OCI-LY3 (cell line): ENCODE measurements around the gene USP47.

Experiments used
- H2AFZ ChIP-seq: fragments of 200-600, 300-600 bp; shearing (Covaris generic); 2 replicates; pipeline ENCODE4 v1.6.0; 2014; ENCODE audit warnings: antibody characterized with exemption, low read depth, low read length
- H3K27ac ChIP-seq: fragments of 200-600, 300-600 bp; sonication (generic); 2 replicates; pipeline ENCODE4 v1.5.1; 2014; ENCODE audit warnings: mild to moderate bottlenecking, low read length, moderate library complexity, mixed read lengths
- H3K27me3 ChIP-seq: fragments of 200-600, 300-600 bp; sonication (generic); 2 replicates; pipeline ENCODE4 v1.6.1; 2014; ENCODE audit warnings: low read depth, low read length, mixed read lengths
- H3K36me3 ChIP-seq: fragments of 200-600, 300-600 bp; sonication (generic); replicated peaks from 2 replicates; pipeline ENCODE3; 2014; ENCODE audit warnings: low read depth, low read length, mixed read lengths
- H3K4me1 ChIP-seq: fragments of 300-600, 200-600 bp; sonication (generic); 2 replicates; pipeline ENCODE4 v1.6.1; 2014; ENCODE audit warnings: low read length, mixed read lengths
- H3K4me2 ChIP-seq: fragments of 200-600, 300-600 bp; sonication (generic); 2 replicates; pipeline ENCODE4 v1.6.1; 2014; ENCODE audit warnings: low read length, mixed read lengths
- H3K4me3 ChIP-seq: fragments of 300-600, 200-600 bp; sonication (generic); 2 replicates; pipeline ENCODE4 v1.5.1; 2014; ENCODE audit warnings: antibody characterized with exemption, mild to moderate bottlenecking, low read length, moderate library complexity
- H3K79me2 ChIP-seq: fragments of 300-600, 200-600 bp; shearing (Covaris generic); 2 replicates; pipeline ENCODE4 v1.6.1; 2014; ENCODE audit warnings: mild to moderate bottlenecking, low read length, mixed read lengths
- H3K9ac ChIP-seq: fragments of 300-600, 200-600 bp; shearing (Covaris generic); 2 replicates; pipeline ENCODE4 v1.6.0; 2014; ENCODE audit warnings: mild to moderate bottlenecking, low read length, moderate library complexity
- H3K9me3 ChIP-seq: fragments of 200-600, 300-600 bp; shearing (Covaris generic); 2 replicates; pipeline ENCODE4 v1.6.1; 2014; ENCODE audit warnings: low read length, mixed read lengths; ENCODE audit not compliant: insufficient read depth
- H4K20me1 ChIP-seq: fragments of 200-600, 300-600 bp; sonication (generic); 2 replicates; pipeline ENCODE4 v1.6.1; 2016; ENCODE audit warnings: low read length, mixed read lengths; ENCODE audit not compliant: insufficient read depth
- EZH2phosphoT487 ChIP-seq: fragments of 200-600 bp; shearing (Covaris generic); IDR thresholded peaks from 2 replicates; pipeline ENCODE4 v1.6.1; 2018; ENCODE audit warnings: antibody characterized with exemption, mixed run types, low read depth
- TF ChIP-seq, protein P1 (sequence below): fragments of 200-600, 300-600 bp; sonication (generic); IDR thresholded peaks from 2 replicates; pipeline ENCODE4 v1.5.1; 2014; ENCODE audit warnings: antibody characterized with exemption, low read length, low read depth

USP47 gene

DNA sequence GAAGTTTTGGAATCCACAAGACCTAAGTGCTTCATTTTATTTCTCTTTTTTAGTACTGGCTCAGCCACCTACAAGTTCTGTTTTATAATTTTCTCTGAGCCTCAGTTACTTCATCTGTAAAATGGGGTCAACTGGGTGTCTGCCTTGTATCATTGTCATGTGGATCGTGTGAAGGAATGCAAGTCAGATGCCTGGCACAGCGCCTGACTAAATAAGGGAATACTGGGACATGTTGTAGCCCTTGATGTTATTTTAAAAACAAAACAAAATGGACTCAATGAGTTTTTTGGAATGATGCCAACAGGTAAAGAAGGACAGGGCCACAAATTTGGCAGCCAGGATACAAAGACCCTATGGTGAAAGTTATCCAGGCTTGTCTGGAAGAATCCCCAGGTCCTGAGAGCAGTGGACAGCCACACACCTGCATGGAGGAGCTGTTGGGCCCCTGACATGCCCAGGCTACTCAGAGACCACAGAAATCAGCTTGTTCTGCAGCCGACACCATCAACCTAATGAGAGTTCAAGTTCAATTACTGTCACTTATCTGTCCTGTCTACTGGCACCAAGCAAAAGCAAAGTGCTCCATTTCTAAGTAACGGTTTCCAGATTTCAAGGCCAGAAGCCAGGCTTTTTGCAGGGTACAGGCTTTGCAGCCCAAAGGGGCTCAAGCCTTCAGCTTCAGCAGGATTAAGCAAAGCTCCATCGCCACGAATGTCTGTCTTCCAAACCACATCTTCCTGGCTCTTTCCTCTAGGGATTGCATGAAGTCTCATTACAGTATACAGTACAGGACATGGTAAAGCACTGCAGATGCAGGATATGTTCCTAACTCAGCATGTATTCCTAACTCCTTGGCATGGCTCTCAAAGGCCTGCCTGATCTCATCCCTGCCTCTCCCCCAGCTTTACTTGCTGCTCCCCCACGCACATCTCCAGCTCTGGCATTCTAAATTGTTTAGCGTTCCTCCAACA, 148.3 kb downstream of the USP47 start:
- Histone ChIP-seq H3K4me2 (no peak overlapping the region), H3K27me3 (0 out of 2 replicates have a peak, but pooled peaks cover 12% of the 10 kb centered on the region), H3K36me3 (no peaks in the 10 kb centered on the region), H3K27ac (no peak overlapping the region), H3K4me1 (no peaks in the 10 kb centered on the region), H3K79me2 (no peaks in the 10 kb centered on the region), H3K9me3 (no peaks in the 10 kb centered on the region), H2AFZ (no peak overlapping the region), H3K9ac (no peak overlapping the region), H4K20me1 (no peaks in the 10 kb centered on the region), H3K4me3 (no peak overlapping the region)
- no peak for TF ChIP-seq EZH2phosphoT487
- TF ChIP-seq, protein P1, sequence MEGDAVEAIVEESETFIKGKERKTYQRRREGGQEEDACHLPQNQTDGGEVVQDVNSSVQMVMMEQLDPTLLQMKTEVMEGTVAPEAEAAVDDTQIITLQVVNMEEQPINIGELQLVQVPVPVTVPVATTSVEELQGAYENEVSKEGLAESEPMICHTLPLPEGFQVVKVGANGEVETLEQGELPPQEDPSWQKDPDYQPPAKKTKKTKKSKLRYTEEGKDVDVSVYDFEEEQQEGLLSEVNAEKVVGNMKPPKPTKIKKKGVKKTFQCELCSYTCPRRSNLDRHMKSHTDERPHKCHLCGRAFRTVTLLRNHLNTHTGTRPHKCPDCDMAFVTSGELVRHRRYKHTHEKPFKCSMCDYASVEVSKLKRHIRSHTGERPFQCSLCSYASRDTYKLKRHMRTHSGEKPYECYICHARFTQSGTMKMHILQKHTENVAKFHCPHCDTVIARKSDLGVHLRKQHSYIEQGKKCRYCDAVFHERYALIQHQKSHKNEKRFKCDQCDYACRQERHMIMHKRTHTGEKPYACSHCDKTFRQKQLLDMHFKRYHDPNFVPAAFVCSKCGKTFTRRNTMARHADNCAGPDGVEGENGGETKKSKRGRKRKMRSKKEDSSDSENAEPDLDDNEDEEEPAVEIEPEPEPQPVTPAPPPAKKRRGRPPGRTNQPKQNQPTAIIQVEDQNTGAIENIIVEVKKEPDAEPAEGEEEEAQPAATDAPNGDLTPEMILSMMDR = no peak

DNA sequence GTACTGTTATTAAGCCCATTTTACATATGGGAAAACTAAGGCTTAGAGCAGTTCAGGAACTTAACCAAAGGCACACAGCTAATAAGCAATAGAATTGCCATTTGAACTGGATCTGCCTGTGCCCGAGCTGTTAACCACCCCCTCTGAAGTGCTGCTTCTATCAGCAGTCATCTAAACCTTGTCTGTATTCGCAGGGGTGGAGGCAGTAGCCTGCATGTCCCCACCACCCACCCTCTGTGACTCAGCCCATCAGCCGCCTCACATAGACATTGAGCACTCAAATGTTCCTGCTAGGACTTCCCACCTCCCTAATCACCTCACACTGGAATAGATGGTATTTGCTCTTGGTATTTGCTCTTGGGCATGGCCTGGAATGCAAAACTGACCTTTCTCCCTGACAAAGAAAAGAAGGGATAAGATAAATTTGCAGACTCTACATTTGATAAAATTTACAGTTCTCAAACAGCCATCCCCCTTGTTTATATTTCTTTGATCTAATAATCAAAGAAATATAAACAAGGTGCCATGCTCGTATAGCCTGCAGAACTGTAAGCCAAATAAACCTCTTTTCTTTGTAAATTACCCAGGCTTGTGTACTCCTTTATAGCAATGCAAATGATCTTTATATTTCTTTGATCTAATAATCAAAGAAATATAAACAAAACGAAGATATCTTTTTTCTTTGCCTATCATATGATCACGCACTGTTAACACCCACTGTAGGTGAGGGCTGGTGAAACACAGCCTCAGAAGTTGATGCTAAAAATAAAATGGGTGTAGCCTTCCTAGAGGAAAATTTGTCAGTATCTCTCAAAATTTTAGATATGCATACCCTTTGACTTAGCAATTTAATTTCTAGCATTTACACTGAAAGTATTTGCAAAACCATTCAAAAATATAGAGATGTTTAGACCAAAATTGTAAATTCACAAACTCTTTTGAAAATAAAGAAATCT, 150.8 kb downstream of the USP47 start:
- Histone ChIP-seq H3K36me3 (no peaks in the 10 kb centered on the region), H3K4me2 (no peak overlapping the region), H3K27ac (no peak overlapping the region), H3K9me3 (no peaks in the 10 kb centered on the region), H3K4me1 (no peaks in the 10 kb centered on the region), H3K9ac (no peak overlapping the region), H4K20me1 (no peaks in the 10 kb centered on the region), H3K79me2 (no peaks in the 10 kb centered on the region), H2AFZ (no peak overlapping the region), H3K4me3 (no peak overlapping the region), H3K27me3 (peaks cover 24% of the 10 kb centered on the region; the same call in 1 of the 2 replicates)
- TF ChIP-seq, protein P1 = no peak
- TF ChIP-seq EZH2phosphoT487 = no peak

DNA sequence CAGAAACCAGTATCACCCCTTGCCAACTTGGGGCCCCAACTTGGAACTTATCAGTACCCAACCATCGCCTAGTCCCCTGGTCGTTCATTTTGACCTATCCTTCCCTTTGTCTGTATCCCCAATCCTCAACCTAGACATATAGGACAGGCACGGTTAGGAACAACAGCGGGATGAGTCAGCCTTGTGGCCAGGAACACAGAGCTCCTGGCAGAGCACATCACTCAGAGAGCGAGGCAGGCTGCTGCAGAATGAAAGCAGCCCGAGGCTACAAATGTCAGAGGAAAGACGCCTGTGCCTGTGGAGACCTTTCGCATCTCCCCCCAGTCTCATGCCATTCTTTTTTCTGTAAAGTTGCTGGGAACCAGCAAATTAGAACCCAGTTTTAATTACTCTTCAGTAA, 152.1 kb downstream of the USP47 start:
- peaks cover 35% of the 10 kb centered on the region for H3K27me3 ChIP-seq
- H3K79me2 ChIP-seq = no peaks in the 10 kb centered on the region
- H3K9ac ChIP-seq = no peak overlapping the region
- no peaks in the 10 kb centered on the region for H3K9me3 ChIP-seq
- TF ChIP-seq, protein P1 = no peak
- TF ChIP-seq EZH2phosphoT487 = no peak
- no peak overlapping the region for H3K27ac ChIP-seq
- no peaks in the 10 kb centered on the region for H4K20me1 ChIP-seq
- H3K4me1 ChIP-seq = 0 out of 2 replicates have a peak, but pooled peaks cover 6% of the 10 kb centered on the region
- H3K4me3 ChIP-seq = no peak overlapping the region
- H3K4me2 ChIP-seq = no peak overlapping the region
- H3K36me3 ChIP-seq = no peaks in the 10 kb centered on the region
- no peak overlapping the region for H2AFZ ChIP-seq

DNA sequence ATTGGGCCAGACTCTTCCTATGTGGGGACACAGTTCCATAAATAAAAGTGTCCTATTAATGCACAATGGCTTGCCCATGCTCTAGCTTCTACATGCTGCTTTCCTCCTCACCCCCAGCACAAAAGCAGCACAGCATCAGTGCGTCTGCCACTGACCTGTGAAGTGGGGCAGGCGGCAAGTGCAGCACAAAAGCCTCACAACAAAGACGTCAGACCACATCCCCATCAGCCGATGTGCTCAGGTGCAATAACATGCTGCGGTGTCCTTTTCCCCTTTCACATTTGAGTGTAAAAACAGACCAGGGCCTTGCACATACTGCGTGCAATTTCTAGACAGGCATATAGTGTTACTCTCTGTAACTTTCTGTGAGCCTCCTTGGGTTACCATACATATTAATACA, 153.8 kb downstream of the USP47 start:
- Histone ChIP-seq H3K9ac (no peak overlapping the region), H4K20me1 (no peaks in the 10 kb centered on the region), H2AFZ (no peak overlapping the region), H3K36me3 (no peaks in the 10 kb centered on the region), H3K27ac (no peak overlapping the region), H3K4me3 (no peak overlapping the region), H3K9me3 (no peaks in the 10 kb centered on the region), H3K79me2 (no peaks in the 10 kb centered on the region), H3K4me1 (0 out of 2 replicates have a peak, but pooled peaks cover 6% of the 10 kb centered on the region), H3K27me3 (peaks cover 40% of the 10 kb centered on the region), H3K4me2 (no peak overlapping the region)
- no peak for TF ChIP-seq EZH2phosphoT487
- TF ChIP-seq, protein P1 = no peak
